CD4-positive, alpha-beta memory T cell (primary cell): Measurements from ENCODE around the gene EIF5A. TPM values are rescaled to one million over a fixed set of nuclear protein-coding genes. Genes with fewer than 3 reads are reported as not detected.

Experiments used
- CTCF ChIA-PET: fragments of 350-600 bp; sonication (Branson Sonifier 250); formaldehyde crosslinking; loops from one replicate; lab custom pipeline; 2021; ENCODE audit warnings: inconsistent platforms; ENCODE audit not compliant: partially characterized antibody; lab: Charles Lee
- POLR2A ChIA-PET: fragments of 350-600 bp; sonication (Branson Sonifier 250); formaldehyde crosslinking; loops from one replicate; lab custom pipeline; 2021; ENCODE audit not compliant: partially characterized antibody; lab: Charles Lee
- DNase-seq, 5 donors: peaks; one replicate each; pipeline versions ENCODE4 v3.0.0 to v3.0.0-alpha.2; 2020 to 2022; ENCODE audit warnings: mixed read lengths in 1 of 5
- H3K27ac ChIP-seq: one replicate; pipeline ENCODE4 v1.7.0; 2013; ENCODE audit warnings: low read depth, low read length
- H3K27me3 ChIP-seq: 2 replicates; pipeline ENCODE4 v1.7.0; 2013; ENCODE audit warnings: mild to moderate bottlenecking, low read length, moderate library complexity; ENCODE audit not compliant: insufficient read depth
- H3K36me3 ChIP-seq: 2 replicates; pipeline ENCODE4 v1.7.0; 2013; ENCODE audit warnings: mild to moderate bottlenecking, low read length, moderate library complexity; ENCODE audit not compliant: insufficient read depth
- H3K4me1 ChIP-seq: 2 replicates; pipeline ENCODE4 v1.7.0; 2013; ENCODE audit warnings: mild to moderate bottlenecking, low read length, moderate library complexity; ENCODE audit not compliant: insufficient read depth
- H3K4me3 ChIP-seq, 2 donors: one replicate each; pipeline ENCODE4 v1.7.0; 2013; ENCODE audit warnings: low read length in 2 of 2, mild to moderate bottlenecking in 1 of 2
- H3K9me3 ChIP-seq, 2 donors: one replicate each; pipeline ENCODE4 v1.7.0; 2013; ENCODE audit warnings: low read length in 2 of 2, control low read depth in 1 of 2; ENCODE audit not compliant: control insufficient read depth in 1 of 2
- H3K27ac Mint-ChIP-seq, 7 donors: one replicate each; pipeline ENCODE4 v1.8.0; 2020 to 2021; ENCODE audit warnings: mixed read lengths in 7 of 7, mild to moderate bottlenecking in 6 of 7, inconsistent platforms in 3 of 7, moderate library complexity in 3 of 7
- H3K27me3 Mint-ChIP-seq, 2 donors: one replicate each; pipeline ENCODE4 v1.8.0; 2020 to 2021; ENCODE audit warnings: mixed read lengths in 2 of 2
- H3K36me3 Mint-ChIP-seq, 2 donors: one replicate each; pipeline ENCODE4 v1.8.0; 2020 to 2021; ENCODE audit warnings: mixed read lengths in 2 of 2, inconsistent platforms in 1 of 2, mild to moderate bottlenecking in 1 of 2
- H3K4me1 Mint-ChIP-seq, 4 donors: one replicate each; pipeline ENCODE4 v1.8.0; 2020 to 2021; ENCODE audit warnings: mixed read lengths in 4 of 4, mild to moderate bottlenecking in 1 of 4
- H3K4me3 Mint-ChIP-seq, 8 donors: one replicate each; pipeline ENCODE4 v1.8.0; 2020 to 2021; ENCODE audit warnings: mixed read lengths in 8 of 8, mild to moderate bottlenecking in 7 of 8, moderate library complexity in 6 of 8, inconsistent platforms in 3 of 8
- H3K9me3 Mint-ChIP-seq, 8 donors: one replicate each; pipeline ENCODE4 v1.8.0; 2020 to 2021; ENCODE audit warnings: mixed read lengths in 8 of 8, mild to moderate bottlenecking in 5 of 8, inconsistent platforms in 3 of 8, moderate library complexity in 1 of 8
- intact Hi-C: fragments of 100-400 bp; cut with micrococcal nuclease; formaldehyde crosslinking; loops from one replicate; pipeline ENCODE4 v1.15.1; 2023
- polyA plus RNA-seq, 2 donors: library from polyadenylated mRNA; unstranded; fragments of 300-500 nt; fragmentation: Illumina TruSeq; gene quantifications; one replicate each; pipeline ENCODE4 v1.2.3, GENCODE V29; 2021
- total RNA-seq, 2 experiments: library from RNA; stranded (reverse); gene quantifications; one replicate each; pipeline ENCODE4 v1.2.3, GENCODE V29; 2021

The EIF5A gene
- total and polyA plus RNA-seq, 4 experiments from 2014 or later = 230 to 850 (median 242) TPM

- Histone ChIP-seq H3K4me1 (peaks cover 42% of the 10 kb centered on the region), H3K4me3 (peak overlapping the region; percentile 68 to 76), H3K9me3 (no peaks in the 10 kb centered on the region), H3K36me3 (peaks cover 52% of the 10 kb centered on the region), H3K27me3 (no peaks in the 10 kb centered on the region), H3K27ac (peak overlapping the region; percentile 83)
- CTCF ChIA-PET = interaction anchor here (1.0 to 4.2 kb wide), 5 partner anchors 9 to 121 kb away, joined by 3 to 21 read pairs (median 5); partner anchors contain the start of gene ACAP1
- intact Hi-C loops = loop anchor here (1.0 kb wide), 2 partner anchors 8 to 14 kb away; partner anchors contain the start of genes EIF5A and NEURL4
- Mint-ChIP-seq H3K4me3 (peak overlapping the region; percentile 80 to 97 (median 92)), H3K4me1 (peaks cover 22 to 57% (median 36%) of the 10 kb centered on the region in 4 donors), H3K9me3 (peaks cover 0 to 7% (median 0%) of the 10 kb centered on the region in 8 donors), H3K27me3 (no peaks in the 10 kb centered on the region), H3K36me3 (peaks cover 44 to 67% of the 10 kb centered on the region in 2 donors), H3K27ac (peak overlapping the region; percentile 92 to 98 (median 96))
- no peak for DNase-seq
- POLR2A ChIA-PET = interaction anchor here (0.6 to 9.3 kb wide), 22 partner anchors 10 to 371 kb away, joined by 3 to 187 read pairs (median 6); partner anchors contain the start of genes ACADVL, ACAP1, DLG4 and DVL2
Observed at GRCh38 chr17:7315570-7316235, 8.3 kb downstream of the EIF5A start.

- no peaks in the 10 kb centered on the region for H3K27me3 Mint-ChIP-seq
- peak overlapping the region in 3 of 8 donors; percentile 10 to 67 (median 66) for H3K4me3 Mint-ChIP-seq
- Histone ChIP-seq H3K4me1 (peaks cover 34% of the 10 kb centered on the region), H3K27ac (no peak overlapping the region), H3K27me3 (no peaks in the 10 kb centered on the region), H3K4me3 (no peak overlapping the region), H3K36me3 (peaks cover 51% of the 10 kb centered on the region), H3K9me3 (no peaks in the 10 kb centered on the region)
- peak overlapping the region in 4 of 7 donors; percentile 41 to 86 (median 61) for H3K27ac Mint-ChIP-seq
- peaks cover 0 to 5% (median 0%) of the 10 kb centered on the region in 8 donors for H3K9me3 Mint-ChIP-seq
- H3K4me1 Mint-ChIP-seq = peaks cover 13 to 44% (median 27%) of the 10 kb centered on the region in 4 donors
- peaks cover 39 to 68% of the 10 kb centered on the region in 2 donors for H3K36me3 Mint-ChIP-seq
- ChIA-PET POLR2A (interaction anchor here (1.0 to 9.3 kb wide), 6 partner anchors 8 to 120 kb away, joined by 3 to 187 read pairs (median 6); partner anchors contain the start of genes ACAP1 and NEURL4), CTCF (interaction anchor here (0.9 to 2.3 kb wide), 4 partner anchors 19 to 38 kb away, joined by 3 to 8 read pairs (median 5); partner anchors contain the start of genes ACAP1 and TMEM95)
- intact Hi-C loops = no loop called here
- DNase-seq = no peak
Observed at GRCh38 chr17:7317161-7317803, 9.9 kb downstream of the EIF5A start.

GRCh38 chr17:7318121-7318860 lies 10.9 kb downstream of the EIF5A start:
- ChIA-PET POLR2A (interaction anchor here (1.0 to 7.1 kb wide), 5 partner anchors 9 to 119 kb away, joined by 3 to 71 read pairs (median 4); partner anchors contain the start of genes ACAP1 and NEURL4), CTCF (interaction anchor here (0.9 to 2.3 kb wide), 4 partner anchors 18 to 37 kb away, joined by 3 to 8 read pairs (median 5); partner anchors contain the start of genes ACAP1 and TMEM95)
- Histone ChIP-seq H3K36me3 (peaks cover 51% of the 10 kb centered on the region), H3K4me3 (no peak overlapping the region), H3K4me1 (peaks cover 24% of the 10 kb centered on the region), H3K9me3 (no peaks in the 10 kb centered on the region), H3K27me3 (no peaks in the 10 kb centered on the region), H3K27ac (no peak overlapping the region)
- peaks cover 29 to 61% of the 10 kb centered on the region in 2 donors for H3K36me3 Mint-ChIP-seq
- peaks cover 0 to 5% (median 0%) of the 10 kb centered on the region in 8 donors for H3K9me3 Mint-ChIP-seq
- no peak for DNase-seq
- no peaks in the 10 kb centered on the region for H3K27me3 Mint-ChIP-seq
- peak overlapping the region in 2 of 8 donors; percentile 30 to 32 for H3K4me3 Mint-ChIP-seq
- peaks cover 11 to 34% (median 19%) of the 10 kb centered on the region in 4 donors for H3K4me1 Mint-ChIP-seq
- intact Hi-C loops = no loop called here
- peak overlapping the region in 4 of 7 donors; percentile 22 to 93 (median 61) for H3K27ac Mint-ChIP-seq

GRCh38 chr17:7321466-7321865 lies 14.0 kb downstream of the EIF5A start:
- Histone ChIP-seq H3K4me3 (no peak overlapping the region), H3K27me3 (no peaks in the 10 kb centered on the region), H3K4me1 (peaks cover 10% of the 10 kb centered on the region), H3K36me3 (peaks cover 47% of the 10 kb centered on the region), H3K27ac (no peak overlapping the region), H3K9me3 (no peaks in the 10 kb centered on the region)
- DNase-seq = no peak
- no peaks in the 10 kb centered on the region for H3K9me3 Mint-ChIP-seq
- peaks cover 18 to 46% of the 10 kb centered on the region in 2 donors for H3K36me3 Mint-ChIP-seq
- ChIA-PET CTCF (interaction anchor here (1.3 to 6.5 kb wide), 4 partner anchors 11 to 34 kb away, joined by 3 to 115 read pairs (median 7); partner anchors contain the start of gene ACAP1), POLR2A (interaction anchor here (0.9 to 6.8 kb wide), 5 partner anchors 8 to 30 kb away, joined by 3 to 61 read pairs (median 6); partner anchors contain the start of genes ACAP1, KCTD11 and NEURL4)
- H3K27me3 Mint-ChIP-seq = no peaks in the 10 kb centered on the region
- peaks cover 6 to 17% (median 7%) of the 10 kb centered on the region in 4 donors for H3K4me1 Mint-ChIP-seq
- peak overlapping the region in 1 of 8 donors; percentile 41 for H3K4me3 Mint-ChIP-seq
- intact Hi-C loops = no loop called here
- peak overlapping the region in 1 of 7 donors; percentile 41 for H3K27ac Mint-ChIP-seq

- Mint-ChIP-seq H3K4me1 (peaks cover 6 to 16% (median 8%) of the 10 kb centered on the region in 4 donors), H3K27me3 (no peaks in the 10 kb centered on the region), H3K4me3 (no peak overlapping the region), H3K36me3 (peaks cover 15 to 46% of the 10 kb centered on the region in 2 donors), H3K9me3 (no peaks in the 10 kb centered on the region), H3K27ac (no peak overlapping the region)
- ChIA-PET CTCF (interaction anchor here (0.7 to 6.5 kb wide), 7 partner anchors 9 to 33 kb away, joined by 3 to 115 read pairs (median 6); partner anchors contain the start of gene ACAP1), POLR2A (interaction anchor here (1.7 to 6.8 kb wide), 3 partner anchors 10 to 29 kb away, joined by 6 to 61 read pairs (median 12); partner anchors contain the start of genes ACAP1 and KCTD11)
- no peak overlapping the region for H3K27ac ChIP-seq
- DNase-seq = no peak
- no peak overlapping the region for H3K4me3 ChIP-seq
- intact Hi-C loops = no loop called here
- peaks cover 39% of the 10 kb centered on the region for H3K36me3 ChIP-seq
- H3K4me1 ChIP-seq = peaks cover 10% of the 10 kb centered on the region
- H3K27me3 ChIP-seq = no peaks in the 10 kb centered on the region
- no peaks in the 10 kb centered on the region for H3K9me3 ChIP-seq
Observed at GRCh38 chr17:7322520-7323194, 15.2 kb downstream of the EIF5A start.
